ENCODE data around the gene LPO.

- TF ChIP-seq POLR2A (IDR thresholded peaks at IDR 0.05), result no peak
- no peak for TF ChIP-seq CTCF (IDR thresholded peaks at IDR 0.05)
Observed at GRCh38 chr17:58195518-58196123, 42.8 kb upstream of the LPO start.
